Muscle of arm (tissue), 12 donors: Measurements from ENCODE around the gene KCND2. TPM values are rescaled to one million over a fixed set of nuclear protein-coding genes. Genes with fewer than 3 reads are reported as not detected.

Experiments used
- DNase-seq: peaks from one replicate; pipeline ENCODE4 v3.0.0-alpha.2; 2013
- polyA plus RNA-seq, 12 donors: library from polyadenylated mRNA; unstranded; fragments of 120-200 nt; gene quantifications; one replicate each; pipeline ENCODE4 v1.2.1, GENCODE V29; 2013; ENCODE audit not compliant: insufficient read length in 12 of 12

Gene KCND2
- polyA plus RNA-seq, 12 donors, result 0.53 to 1.9 (median 0.99) TPM; not detected in 2

DNA sequence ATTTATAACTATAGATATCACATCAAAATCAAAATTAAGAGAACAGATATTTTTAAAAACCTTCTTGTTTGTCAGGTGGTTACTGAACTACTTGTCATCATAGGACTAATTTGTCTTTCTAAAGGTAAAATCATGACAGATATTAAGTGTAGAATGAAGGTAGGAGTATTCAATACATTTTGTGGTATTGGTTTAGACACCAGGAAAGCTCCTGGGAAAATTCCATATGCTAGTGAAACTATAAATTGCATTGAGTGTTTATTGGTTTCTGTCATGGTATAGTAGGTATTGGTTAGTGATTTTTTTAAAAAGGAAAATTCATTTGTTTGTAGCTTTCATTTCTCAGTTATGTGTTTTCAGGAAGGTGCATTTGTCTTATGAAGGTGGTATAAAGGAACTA is 132.7 kb downstream of the KCND2 start:
- DNase-seq, result no peak

DNA sequence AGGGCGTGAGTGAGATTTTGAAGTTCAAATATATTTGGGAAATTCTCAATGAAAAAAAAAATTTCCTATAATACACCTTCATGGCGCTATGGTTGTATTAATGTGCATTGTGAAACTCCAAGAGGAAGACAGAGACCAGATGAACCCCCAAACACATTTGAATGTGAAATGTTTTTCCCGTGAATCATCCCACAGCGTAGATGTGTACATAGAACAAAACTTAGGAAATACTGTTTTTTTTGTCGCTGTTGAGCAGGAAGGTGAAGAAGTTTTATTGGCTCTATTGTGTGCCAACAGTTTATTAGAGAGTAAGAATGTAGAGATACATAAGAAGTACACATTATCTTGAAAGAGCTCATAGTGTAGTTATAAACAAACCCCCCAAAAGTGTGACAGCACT is 134.0 kb downstream of the KCND2 start:
- DNase-seq, result no peak

DNA sequence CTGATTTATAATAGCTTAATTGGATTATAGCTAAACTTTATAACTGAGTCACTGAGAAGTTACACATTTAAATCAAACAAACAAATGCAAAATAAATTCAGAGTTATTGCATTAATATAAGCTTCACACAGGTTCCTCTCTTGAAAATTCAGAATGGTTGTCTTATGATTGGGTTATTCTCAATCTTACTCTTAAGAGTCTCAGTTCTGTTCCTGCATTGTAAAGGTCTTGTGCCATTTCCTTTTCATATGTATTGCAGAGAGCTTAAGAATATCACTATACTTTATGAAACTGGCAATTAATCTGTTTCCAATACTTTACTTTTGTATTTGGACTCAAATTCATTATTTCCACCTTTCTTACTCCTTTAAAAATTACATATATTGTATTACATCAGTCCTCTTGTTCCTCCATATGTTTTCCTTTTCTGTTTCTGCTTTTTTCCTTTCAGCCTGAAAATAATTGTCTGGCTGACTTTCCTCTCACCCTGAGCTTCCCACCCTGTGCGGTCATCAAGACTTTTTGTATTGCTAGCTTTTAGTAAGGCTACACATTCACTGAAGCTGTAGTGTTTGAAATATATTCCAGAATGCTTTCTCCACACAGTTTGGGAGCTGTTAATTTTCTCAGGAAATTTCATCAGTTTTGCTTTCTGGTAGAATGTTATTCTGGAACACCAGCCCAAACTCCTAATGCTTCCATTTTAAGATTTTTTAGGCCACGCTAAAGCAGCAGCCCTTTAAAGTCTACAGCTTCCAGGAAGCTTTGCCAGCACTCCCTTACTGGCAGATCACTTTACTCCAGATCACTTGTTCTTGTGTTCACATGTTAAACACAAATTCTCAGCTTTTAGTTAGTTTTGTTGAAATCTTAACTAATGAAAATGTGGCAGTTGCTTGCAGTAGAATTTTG is 139.4 kb downstream of the KCND2 start:
- DNase-seq, result peak; percentile 79

DNA sequence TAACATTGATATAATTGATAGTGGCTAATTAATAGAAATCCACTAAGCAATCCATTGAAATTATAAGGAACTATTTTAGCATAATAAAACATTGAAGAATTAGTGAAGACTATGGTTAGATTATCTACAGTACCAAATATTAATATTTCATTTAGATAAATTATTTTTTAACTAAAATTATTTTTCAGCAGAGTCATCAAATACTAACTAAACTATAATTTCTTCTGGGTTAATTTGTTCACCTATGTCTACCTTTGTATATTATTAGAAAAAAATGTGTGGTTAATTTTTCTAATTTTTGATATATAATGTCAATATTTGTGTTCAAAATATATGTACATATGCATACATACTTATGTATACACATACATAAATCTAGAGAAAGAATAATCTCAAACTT is 140.2 kb downstream of the KCND2 start:
- no peak for DNase-seq

DNA sequence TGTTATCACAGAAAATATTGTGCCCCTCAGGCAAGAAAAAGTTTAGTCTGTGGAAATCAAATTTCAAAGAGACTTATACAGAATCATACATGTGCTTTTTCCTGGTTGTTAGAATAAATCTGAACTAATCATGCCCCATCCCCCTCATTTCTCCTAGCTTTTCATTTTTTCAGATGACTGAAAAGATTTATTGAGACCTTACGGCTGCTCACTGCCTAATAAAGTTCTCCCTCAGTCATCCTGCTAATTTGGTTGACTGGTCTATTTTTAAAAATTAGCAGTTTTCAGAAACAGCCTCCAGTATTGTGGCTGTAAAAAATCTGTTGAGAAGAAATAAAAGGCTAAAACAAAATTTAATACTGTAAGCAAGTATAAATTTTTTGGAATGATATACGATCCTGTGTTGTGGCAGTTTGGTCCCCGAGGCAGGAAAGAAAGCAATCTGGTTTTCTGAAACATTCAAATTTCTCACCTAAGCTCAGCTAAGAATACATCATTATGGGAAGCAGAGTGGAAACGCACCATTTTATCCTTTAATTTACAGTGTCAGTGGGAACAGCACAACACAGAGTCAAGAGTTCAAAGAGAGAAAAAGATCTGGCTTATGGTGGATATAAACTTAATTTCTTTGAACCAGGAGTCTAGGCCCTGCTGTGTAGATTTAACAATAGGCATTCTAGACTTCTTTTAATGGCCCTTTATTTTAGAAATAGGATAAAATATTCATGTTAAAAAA is 144.4 kb downstream of the KCND2 start:
- DNase-seq, result no peak

DNA sequence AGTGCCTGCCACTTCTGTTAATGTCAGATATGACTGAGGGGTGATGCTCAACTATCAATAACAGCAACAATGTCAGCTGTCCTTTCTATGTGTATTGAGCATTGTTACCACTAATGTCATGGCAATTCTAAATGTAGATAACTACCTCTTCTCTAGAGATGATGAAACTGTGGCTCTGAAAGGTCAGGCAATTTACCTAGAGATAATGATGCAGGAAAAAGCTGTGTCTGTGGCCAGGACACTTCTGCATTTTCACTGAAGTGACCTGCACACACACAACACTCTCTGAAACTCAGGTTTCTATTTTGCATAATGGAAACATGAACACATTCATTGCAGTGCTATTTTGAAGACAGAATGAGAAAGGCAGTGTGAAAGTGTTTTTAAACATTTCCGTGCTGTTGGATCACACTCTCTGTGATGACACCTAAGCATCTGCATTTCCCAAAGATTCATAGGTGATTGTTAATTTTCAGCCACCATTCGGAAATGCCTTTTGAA is 148.2 kb downstream of the KCND2 start:
- no peak for DNase-seq

DNA sequence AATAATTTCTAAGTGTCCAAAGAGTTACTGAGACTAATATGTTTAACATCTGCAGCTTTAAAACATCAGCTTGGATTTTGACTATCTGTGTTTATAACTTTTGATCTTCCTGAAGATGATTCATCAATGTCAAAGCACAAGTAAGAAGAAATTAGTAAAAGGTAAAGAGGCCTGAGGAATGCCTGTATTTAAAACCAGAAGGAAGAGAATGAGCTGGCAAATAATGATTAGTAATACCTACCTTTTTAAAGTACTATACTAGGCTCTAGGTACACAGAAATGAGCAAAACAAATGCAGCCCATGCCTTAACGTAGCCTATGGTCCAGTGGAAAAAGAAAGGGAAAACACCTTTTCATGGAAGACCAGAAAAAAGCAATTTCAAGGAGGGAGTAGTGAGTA is 158.0 kb downstream of the KCND2 start:
- no peak for DNase-seq

DNA sequence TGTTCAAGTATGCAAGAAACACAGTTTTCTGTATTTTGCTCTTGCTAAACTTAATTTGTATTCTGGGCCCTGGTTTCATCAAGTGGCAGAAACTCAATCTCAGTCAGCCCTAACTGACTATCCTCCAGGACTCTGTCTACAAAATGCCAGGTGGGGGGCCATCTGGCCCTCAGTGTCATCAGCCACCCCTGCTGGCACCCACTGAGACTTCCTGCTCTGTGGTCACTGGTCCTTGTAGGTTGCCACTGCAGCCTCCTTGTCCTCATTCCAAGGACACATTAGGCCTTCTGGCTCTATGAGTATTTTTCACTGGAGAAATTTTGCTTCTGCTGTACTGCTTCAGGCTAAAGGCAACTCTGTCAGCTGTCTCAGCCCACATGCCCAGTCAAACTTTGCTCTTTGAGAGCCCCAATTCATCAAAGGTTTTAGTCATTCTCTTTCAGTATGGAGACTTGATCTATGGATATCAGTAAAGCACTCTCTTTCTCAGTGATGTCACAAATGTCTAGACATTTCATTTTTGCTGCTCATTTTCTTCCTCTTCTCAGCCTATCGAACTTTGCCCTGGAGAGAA is 163.6 kb downstream of the KCND2 start:
- no peak for DNase-seq

DNA sequence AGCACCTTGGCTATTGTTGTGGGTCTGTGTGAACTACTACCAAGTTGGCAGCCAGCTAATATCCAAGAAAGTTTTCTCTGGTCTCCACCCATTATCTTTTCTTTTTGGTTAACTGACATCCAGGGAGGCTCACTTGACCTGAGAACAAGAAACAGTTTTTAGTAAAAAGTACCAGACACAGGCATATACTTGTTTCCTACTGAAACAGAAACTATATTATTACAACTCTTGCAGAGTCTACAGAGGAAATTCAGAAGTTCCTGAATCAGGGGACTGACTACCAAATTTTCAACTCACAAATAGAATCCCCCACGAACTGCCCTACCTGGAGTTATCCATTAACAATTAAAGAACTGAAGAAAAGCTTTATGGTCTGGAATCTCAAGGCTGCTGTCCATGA is 168.9 kb downstream of the KCND2 start:
- DNase-seq, result no peak

DNA sequence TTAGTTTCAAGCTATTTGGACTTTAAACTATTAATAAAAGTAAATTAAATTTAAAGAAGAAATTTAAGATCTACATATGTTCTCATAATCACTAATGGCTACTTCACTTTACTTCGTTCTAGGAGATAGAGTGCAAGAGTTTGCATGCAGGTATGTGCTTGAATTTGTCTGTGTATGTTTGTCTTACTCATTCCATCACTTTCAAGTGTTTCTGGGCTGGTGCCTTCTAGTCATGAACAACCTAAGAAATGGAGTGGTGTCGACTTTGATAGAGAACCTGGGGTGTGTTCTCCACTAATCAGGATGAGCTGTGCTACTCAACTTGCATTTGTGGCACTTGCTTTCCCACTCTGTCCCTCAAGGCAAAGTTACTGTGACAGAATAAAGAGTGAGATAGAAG is 169.9 kb downstream of the KCND2 start:
- no peak for DNase-seq

DNA sequence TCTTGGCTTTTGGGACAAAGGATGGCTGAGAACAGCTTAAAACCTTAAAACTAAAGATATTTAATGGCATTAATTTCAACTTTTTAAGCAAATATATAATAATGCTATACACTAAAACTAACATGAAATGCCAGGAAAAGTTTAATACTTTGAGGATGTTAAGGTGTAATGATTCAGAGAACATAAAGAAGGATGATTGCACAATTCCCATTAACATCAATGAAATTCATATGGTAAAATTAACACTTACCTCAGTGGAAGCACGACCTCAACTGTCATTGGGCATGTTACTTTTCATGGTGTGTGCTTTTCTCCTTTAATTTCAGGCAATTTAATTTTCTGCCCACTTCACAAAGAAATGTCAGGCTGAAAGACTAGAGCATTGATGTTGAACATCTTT is 171.7 kb downstream of the KCND2 start:
- no peak for DNase-seq

DNA sequence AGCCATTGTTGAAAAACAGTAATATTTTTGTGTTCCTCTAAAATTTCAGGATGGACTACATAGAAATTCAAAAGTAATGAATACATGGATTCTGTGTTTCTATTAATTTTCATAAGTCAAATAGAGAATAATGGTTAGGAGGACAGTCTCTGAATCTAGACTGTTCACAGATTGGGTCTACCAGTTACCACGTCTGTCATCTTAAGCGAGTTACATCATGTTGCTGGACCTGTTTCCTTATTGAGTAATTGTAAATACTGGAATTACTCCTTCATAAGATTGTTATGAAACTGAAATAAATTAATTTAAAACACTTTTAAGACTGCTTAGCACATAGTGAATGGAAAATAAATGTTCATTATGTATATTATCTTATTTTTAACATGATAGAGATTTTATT is 172.3 kb downstream of the KCND2 start:
- DNase-seq, result no peak

DNA sequence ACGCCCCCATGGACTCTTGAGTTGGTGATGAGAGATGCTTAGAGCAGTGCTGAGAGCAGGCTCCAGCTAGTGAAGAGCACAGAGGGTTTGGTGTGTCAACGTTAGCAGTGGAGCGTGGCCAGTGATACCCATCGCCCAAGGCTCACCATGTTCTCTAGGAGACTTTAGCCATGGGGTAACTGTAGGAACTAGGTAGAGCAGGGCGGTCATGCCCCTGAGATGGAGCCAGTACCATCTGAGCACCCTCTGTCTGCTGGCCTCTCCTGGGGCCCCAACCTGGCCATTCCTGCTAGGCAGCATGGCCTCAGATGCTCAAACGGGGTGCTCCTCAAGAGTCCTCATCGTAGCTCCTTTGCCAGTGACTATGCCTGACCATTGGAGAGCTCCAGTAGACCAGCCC is 179.7 kb downstream of the KCND2 start:
- no peak for DNase-seq

DNA sequence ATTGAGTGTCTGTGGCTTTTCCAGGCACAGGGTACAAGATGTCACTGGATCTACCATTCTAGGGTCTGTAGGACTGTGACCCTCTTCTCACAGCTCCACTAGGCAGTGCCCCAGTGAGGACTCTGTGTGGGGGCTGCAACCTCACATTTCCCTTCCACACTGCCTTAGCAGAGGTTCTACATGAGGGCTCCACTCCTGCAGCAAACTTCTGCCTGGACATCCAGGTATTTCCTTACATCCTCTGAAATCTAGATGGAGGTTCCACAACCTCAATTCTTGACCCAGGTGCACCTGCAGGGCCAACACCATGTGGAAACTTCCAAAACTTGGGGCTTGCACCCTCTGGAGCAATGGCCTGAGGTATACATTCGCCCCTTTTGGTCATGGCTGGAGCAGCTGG is 183.7 kb downstream of the KCND2 start:
- DNase-seq, result no peak

DNA sequence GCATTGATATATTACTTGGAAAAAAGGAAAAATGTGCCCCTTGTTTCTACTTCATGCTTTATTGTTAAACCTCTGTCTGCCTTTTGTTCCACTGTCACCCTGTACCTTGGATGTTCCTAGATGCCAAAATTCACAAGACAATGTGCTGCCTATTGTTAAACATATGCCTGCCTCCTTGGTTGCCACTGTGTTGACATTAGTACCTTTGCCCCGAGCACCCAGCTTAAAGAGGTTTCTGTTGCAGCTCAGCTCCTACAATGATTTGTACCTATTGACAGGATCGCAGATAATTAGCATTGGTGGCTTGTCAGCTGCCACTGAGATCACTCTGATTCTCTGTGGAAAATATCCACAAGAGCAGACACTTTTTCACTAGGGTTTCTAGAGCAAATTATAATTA is 188.0 kb downstream of the KCND2 start:
- DNase-seq, result no peak

DNA sequence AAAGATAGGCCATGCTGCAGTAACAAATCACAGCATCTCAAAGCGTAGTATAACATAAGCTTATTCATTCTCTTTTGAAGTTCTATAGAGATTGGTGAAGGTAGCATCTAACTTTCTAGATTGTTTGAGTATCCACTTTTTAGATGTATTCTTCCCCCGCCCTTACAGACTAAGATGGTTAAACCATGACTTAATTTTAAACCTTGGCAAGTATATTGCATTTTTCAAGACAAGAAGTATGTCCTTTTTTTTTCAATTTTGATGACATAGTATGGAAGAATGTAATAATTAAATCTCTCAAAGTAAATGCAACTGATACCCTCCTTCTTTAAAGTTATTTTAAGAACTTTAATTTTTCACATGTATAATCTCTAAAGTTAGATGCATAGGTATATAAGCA is 190.0 kb downstream of the KCND2 start:
- DNase-seq, result no peak

DNA sequence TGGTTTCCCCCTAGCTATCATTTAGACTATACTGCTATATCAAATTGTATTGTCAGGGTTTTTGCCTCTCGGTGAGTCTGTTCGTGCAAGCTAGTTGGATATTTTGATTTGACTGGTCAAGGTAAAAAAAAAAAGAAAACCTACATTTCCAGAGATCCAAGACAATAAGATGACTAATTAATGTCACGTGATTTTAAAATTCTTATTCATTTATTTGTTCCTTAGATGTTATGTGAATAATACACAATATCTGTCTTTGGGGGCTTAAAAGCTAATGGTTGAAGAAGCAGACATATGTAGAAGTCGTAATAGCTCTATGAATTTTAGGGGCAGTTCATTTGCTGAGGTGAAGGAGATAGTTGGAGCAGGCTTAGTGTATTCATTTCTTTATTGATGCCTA is 191.1 kb downstream of the KCND2 start:
- DNase-seq, result no peak

DNA sequence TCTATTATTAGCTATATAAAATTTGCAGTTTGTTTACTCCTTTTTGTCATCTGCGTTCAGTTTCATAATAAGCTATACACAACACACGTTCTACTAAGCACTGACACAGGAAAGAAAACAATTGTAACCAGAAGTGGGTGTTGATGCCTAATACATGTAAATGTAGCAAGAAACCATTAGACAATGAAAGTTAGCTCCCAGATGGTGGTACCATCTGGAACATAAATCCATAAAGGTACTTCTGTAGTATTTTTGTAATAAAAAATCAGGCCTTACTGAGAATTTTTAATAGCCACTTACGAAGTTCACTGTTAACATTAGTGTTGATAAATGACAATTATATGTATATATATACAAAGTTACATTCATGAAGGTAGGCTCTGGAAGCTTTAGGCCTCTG is 194.7 kb downstream of the KCND2 start:
- DNase-seq, result no peak

DNA sequence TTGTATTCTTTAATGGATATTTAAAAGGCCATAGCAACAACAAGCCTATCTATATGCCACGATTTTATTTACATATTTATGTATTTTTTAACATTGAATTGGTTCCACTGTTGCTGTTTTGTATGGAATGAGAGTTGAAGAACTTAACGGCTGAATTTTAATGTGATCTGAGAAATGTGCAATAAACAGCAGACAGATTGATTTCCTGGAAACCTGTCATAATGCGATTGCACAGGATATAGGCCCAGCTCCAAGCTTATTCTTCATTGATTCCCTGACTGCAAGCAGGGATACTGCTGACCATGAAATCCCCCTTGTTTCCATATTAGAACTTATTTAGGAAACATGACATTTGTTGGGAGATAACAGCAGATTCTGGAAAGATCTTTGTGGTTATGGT is 195.6 kb downstream of the KCND2 start:
- no peak for DNase-seq

DNA sequence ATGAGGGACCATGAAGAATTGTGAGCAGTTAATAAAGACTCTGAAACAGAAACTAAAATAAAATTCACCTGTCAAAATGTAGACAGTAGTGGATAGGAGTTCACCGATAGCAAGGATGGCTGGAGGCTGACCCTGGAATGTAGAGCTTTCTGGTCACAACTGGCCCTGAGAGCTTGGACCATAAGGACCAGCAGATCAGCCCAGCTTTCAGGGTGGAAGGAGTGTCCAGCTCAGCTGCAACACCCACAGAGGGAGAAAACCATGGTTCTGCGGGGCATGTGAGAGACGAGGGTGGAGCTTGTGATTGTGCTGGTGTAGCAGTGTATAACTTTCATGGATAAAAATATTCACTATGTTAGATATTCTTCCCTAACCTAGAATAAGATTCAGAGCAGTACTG is 199.9 kb downstream of the KCND2 start:
- no peak for DNase-seq

DNA sequence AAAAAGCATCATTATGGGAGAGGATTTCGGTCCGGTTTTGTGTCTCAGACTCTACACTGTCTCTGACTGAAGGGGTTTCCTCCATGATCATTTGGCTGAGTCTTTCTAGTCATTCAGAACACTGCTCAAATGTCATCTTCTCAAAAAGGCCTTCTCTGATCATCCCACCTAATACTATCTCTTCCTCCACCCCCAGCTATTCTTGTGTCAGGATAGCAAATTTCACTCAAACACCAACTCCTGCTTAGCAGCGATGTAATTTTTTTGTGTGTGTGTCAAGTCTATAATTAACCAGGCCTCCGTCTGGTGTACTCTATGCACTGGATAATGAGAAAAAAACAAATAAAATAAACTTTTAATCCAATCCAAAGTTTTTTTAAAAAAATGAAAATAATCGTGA is 200.4 kb downstream of the KCND2 start:
- no peak for DNase-seq

DNA sequence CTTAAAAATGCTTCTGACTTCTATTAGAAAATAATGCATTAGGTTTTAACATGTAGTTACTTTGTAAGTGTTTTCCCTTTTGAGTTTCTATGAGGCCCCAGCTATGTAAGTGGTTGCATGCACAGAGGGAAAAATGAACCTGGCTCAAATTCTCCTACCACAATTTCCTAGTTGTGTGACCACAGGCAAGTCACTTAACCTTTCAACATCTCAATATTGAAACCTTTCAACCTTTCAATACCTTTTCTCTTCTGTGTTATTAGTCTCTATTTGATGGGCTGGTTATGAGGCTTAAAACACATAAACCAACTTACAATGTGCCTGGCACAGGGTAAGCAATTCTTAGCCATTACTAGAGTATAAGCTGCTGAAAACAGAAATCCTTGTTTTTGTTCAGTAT is 203.0 kb downstream of the KCND2 start:
- no peak for DNase-seq

DNA sequence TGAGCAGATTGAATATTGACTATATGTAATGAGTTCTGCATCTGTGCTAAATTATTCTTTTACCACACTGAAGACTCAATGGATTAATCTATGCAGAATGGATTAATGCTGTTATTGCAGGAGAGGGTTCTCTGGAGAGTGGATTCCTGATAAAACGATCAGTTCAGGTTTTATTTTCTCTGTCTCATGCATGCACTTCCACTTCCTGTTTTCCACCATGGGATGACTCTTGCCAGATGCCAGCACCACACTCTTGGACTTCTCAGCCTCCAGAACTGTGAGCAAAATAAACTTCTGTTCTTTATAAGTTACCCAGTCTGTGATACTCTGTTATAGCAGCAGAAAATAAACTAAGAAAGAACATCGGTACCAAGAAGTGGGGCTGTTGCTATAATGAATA is 207.5 kb downstream of the KCND2 start:
- no peak for DNase-seq
